ENCODE results near the gene PARD3B.

DNA sequence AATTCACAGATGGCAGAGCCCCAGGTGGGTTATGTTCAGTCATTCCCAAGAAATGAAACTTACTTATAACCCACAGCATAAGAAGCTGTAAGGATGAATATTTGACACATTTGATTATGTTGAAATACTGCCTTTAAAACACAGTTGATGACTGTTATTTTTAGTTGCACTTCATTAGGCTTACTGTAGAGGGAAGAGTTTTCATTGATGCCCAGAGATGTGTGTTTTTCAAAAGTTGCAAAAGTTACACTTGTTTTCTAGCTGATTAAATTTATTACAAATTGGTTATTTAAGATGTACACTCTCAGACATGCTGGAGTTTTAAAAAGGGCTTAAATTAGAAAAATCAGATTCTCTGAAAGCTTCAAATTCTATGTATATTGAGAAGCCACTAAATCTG, 506.1 kb downstream of the PARD3B start:
- TF ChIP-seq, protein P1, sequence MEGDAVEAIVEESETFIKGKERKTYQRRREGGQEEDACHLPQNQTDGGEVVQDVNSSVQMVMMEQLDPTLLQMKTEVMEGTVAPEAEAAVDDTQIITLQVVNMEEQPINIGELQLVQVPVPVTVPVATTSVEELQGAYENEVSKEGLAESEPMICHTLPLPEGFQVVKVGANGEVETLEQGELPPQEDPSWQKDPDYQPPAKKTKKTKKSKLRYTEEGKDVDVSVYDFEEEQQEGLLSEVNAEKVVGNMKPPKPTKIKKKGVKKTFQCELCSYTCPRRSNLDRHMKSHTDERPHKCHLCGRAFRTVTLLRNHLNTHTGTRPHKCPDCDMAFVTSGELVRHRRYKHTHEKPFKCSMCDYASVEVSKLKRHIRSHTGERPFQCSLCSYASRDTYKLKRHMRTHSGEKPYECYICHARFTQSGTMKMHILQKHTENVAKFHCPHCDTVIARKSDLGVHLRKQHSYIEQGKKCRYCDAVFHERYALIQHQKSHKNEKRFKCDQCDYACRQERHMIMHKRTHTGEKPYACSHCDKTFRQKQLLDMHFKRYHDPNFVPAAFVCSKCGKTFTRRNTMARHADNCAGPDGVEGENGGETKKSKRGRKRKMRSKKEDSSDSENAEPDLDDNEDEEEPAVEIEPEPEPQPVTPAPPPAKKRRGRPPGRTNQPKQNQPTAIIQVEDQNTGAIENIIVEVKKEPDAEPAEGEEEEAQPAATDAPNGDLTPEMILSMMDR (IDR thresholded peaks at IDR 0.05; ENCODE audit: insufficient read depth, low read length), result no peak
- TF ChIP-seq, protein P2, sequence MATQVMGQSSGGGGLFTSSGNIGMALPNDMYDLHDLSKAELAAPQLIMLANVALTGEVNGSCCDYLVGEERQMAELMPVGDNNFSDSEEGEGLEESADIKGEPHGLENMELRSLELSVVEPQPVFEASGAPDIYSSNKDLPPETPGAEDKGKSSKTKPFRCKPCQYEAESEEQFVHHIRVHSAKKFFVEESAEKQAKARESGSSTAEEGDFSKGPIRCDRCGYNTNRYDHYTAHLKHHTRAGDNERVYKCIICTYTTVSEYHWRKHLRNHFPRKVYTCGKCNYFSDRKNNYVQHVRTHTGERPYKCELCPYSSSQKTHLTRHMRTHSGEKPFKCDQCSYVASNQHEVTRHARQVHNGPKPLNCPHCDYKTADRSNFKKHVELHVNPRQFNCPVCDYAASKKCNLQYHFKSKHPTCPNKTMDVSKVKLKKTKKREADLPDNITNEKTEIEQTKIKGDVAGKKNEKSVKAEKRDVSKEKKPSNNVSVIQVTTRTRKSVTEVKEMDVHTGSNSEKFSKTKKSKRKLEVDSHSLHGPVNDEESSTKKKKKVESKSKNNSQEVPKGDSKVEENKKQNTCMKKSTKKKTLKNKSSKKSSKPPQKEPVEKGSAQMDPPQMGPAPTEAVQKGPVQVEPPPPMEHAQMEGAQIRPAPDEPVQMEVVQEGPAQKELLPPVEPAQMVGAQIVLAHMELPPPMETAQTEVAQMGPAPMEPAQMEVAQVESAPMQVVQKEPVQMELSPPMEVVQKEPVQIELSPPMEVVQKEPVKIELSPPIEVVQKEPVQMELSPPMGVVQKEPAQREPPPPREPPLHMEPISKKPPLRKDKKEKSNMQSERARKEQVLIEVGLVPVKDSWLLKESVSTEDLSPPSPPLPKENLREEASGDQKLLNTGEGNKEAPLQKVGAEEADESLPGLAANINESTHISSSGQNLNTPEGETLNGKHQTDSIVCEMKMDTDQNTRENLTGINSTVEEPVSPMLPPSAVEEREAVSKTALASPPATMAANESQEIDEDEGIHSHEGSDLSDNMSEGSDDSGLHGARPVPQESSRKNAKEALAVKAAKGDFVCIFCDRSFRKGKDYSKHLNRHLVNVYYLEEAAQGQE (IDR thresholded peaks at IDR 0.05; ENCODE audit: insufficient replicate concordance, low read depth), result no peak
